T-helper 1 cell (primary cell): ENCODE results near the gene GPR132.
A peak's percentile ranks its signal among the peaks of the same experiment; 100 is the strongest.
"Not testable (repeated sequence)": the region's sequence is repeated elsewhere in the genome, so short reads cannot be mapped to it uniquely, and the experiment has no call there.

Source experiments
- DNase-seq, 5 donors: peaks; one replicate each; pipeline ENCODE4 v3.0.0-alpha.2; 2012 to 2020

Gene GPR132

DNA sequence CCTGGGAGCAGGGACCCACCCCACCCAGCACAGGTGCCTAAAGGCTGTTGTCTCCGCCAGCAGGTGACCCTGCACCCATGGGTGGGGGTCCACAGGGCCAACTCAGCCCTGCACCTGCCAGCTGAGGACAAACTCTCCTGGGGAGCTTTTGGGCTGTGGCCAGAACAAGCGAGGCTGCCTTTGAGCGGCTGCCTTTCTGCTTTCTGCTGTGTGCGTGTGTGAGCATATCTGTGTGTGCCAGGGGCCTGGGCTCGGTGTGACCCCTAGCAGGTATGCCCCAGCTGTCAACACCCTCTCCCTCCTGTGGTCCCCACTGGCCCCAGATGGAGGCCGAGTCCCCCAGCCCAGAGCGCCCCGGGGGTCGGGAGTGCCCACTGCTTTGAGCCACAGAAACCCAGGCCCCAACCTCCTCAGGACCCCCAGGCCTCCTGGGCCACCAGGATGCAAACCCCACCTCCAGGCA, 25.9 kb upstream of the GPR132 start:
- no peak for DNase-seq

DNA sequence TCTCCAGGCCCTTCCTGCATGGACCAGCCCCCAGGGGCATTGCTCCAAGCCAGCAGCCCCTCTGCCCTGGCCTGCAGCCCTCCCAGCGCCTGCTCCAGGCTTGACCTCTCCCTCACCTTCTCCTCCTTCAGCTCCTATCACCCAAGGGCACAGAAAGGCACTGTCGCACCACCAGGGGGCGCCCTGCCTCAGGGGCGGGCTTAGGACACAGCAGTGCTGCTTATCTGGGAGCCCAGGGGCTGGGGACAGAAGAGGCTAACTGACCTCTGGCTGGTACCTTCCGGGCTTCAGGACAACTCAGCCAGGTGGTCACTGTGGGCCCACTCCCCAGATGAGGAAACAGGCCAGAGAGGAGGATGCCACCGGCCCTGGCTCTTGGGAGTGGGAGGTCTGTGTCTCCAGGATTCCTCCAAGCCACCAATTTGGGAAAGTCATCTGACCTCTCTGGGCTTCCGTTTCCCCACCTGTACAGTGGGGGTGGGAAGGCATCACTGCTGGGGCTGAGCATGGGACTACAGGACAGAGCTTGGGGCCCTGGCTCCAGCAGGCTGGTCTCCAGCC, 25.3 kb upstream of the GPR132 start:
- DNase-seq = peak; percentile 68 to 81 (median 77)

DNA sequence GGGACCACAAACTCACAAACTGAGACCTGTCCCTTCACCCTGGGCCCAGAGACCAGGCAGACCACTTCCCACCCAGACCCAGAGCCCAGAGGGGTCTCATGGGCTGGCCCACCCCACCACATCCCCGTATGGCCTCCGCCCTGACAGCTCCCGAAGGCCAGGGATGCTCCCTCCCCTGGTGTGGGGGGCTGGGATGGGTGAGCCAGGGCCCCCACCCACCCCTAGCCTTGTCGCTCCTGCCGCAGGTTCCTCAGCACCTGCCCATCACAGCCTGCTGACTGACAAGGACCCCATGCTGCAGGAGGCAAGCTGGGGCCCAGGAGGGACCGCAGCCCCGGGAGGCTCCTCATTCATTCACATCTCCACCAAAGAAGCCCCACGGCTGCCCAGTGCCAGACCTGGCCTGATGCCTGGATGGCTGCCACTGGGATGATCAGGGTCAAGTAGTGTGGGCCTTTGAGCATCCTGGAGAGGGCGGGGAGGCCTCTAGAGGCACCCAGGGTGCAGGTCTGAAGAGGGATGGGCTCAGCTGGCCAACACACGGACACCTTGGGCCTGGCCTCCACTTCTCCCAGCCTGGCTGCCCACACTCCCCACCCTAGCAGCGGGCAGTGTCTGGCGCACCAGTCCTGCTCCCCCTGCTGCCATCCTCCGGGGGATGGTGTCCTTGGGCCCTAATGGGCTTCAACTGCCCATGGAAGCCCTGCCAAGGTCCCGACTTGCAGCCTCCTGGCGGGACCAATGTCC, 24.7 kb upstream of the GPR132 start:
- no peak for DNase-seq

- no peak for DNase-seq
These were observed 23.8 kb upstream of the GPR132 start for GRCh38 chr14:105088812-105089745.

DNA sequence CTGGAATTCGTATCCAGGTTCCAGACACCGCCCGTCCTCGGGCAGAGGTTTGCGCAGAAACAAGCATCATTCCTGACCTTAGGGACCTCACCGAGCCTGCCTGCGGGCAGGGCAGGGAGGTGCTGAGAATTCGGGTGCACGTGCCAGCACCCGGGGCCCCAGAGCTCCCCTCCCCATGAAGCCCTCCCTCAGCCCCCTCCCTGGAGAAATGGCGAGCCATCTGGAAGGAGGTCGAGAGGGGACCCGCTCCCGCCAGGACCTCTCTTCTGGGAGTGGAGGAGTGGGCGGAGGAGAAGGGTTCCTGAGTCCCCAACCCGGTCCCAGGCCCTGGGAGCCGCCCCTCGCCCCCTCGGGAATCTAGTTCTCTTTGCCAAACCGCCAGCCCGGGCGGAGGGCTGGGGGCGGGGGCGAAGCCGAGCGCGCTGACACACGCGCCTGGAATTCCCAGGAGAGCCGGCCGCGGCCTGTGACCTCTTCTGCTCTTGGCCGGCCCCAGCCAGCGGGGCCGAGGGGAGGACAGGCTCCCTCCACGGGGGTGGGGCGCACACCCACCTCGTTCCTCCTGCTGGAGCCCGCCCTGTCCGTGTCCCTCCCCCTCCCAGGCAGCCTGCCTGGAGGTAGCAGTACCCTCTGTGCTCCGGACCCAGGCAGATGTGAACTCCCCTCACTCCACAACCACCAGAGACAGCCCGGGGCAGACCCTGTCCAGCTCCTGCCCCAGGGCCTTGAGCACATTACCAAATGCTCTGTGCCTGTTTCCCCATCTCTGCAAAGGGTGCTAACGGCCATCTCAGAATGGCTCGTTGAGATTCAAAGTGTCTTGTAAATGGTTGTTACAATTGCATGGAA, 23.0 kb upstream of the GPR132 start:
- DNase-seq = no peak

GRCh38 chr14:105087308-105087962, 22.2 kb upstream of the GPR132 start:
- no peak for DNase-seq

- peak; percentile 60 to 87 (median 74) for DNase-seq
These were observed 21.6 kb upstream of the GPR132 start for GRCh38 chr14:105086833-105087307.

DNA sequence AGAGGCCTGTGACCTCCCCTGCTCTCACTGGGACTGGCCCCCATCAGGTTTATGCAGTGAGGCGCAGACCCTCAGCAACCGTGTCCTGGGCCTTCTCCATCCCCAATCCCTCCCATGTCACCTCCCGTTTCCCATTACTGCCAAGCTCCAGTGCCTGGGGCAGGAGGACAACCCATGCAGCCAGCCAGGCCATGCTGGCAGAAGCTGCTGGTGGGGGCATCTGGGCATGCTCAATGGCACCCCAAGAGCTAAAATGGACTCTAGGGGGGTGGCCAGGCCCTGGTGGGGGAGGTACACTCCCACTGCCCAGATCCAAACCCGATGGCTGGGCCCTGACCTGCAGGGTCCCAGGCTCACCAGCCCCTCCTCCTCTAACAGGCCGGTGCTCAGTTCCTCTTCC, 20.5 kb upstream of the GPR132 start:
- DNase-seq = no peak

GRCh38 chr14:105084741-105085571, 19.7 kb upstream of the GPR132 start:
- no peak for DNase-seq

- no peak for DNase-seq
These were observed 18.9 kb upstream of the GPR132 start for GRCh38 chr14:105083926-105084685.

DNA sequence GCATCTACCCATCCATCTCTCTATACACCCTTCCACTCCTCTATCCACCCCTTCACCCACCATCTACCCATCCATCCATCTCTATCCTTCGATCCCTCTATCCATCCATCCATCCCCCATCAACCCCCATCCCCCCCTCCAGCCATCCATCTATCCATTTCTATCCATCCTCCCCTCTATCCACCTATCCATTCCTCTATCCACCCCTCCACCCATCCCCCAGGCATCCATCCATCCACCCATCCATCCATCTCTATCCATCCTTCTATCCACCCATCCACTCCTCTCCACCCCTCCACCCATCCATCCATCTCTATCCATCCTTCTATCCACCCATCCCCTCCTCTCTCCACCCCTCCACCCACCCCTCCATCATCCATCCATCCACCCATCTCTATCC, 17.5 kb upstream of the GPR132 start:
- DNase-seq = no peak

DNA sequence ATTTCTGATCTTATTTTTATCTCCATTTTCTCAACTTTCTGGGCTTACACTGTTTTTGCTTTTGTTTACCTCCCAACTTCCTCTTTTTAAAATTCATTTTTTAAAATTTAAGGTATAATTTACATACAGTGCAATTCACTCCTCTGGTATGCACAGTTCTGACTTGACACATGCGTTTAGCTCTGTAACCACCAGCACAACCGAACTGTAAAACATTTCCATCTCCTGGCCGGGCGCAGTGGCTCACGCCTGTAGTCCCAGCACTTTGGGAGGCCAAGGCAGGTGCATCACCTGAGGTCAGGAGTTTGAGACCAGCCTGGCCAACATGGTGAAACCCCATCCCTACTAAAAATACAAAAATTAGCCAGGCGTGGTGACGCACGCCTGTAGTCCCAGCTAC, 16.2 kb upstream of the GPR132 start:
- DNase-seq = not testable (repeated sequence)

DNA sequence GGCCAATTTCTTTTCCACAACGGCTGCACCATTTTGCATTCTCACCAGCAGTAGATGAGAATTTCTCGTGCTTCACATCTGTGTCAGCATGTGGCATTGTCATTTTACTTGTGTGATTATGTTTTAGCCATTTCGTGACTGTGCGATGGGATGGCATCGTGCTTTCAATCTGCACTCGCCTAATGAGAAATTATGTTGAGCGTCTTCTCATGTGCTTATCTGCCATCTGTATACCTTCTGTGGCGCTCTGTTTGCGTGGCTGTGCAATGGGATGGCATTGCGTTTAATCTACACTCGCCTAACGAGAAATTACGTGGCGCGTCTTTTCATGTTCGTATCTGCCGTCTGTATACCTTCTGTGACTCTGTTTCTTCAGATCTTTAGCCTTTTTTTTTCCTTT, 14.9 kb upstream of the GPR132 start:
- no peak for DNase-seq

GRCh38 chr14:105078294-105078693, 13.1 kb upstream of the GPR132 start:
- DNase-seq = no peak

DNA sequence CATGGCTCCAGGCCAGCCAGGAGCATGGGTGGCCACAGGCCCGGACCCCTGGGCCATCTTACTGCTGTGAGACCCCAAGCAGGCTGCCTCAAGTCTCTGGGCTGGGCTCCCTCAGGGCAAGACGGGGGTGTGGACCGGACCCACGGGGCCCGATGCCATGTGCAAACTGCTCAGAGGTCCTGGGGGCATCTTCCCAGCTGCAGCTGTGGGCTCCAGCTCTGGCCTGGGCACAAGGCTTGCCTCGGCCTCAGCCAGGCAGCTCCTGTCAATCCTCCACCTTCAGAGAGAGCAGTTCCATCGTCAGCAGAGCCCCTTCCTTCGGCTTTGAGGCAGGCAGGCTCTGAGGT, 12.4 kb upstream of the GPR132 start:
- DNase-seq = no peak

GRCh38 chr14:105076805-105077648, 11.8 kb upstream of the GPR132 start:
- no peak for DNase-seq

- DNase-seq = no peak
These were observed 11.1 kb upstream of the GPR132 start for GRCh38 chr14:105076296-105076804.

- DNase-seq = no peak
These were observed 10.4 kb upstream of the GPR132 start for GRCh38 chr14:105075379-105076295.
